Right renal pelvis (tissue), 4 donors: ENCODE results near the gene TSEN54. TPM values are rescaled to one million over a fixed set of nuclear protein-coding genes. Genes with fewer than 3 reads are reported as not detected.

Experiments used
- DNase-seq, 4 donors: peaks; one replicate each; pipeline ENCODE4 v3.0.0-alpha.2; 2013; ENCODE audit warnings: low read depth in 4 of 4, low spot score in 3 of 4, missing footprints in 1 of 4
- polyA plus RNA-seq, 4 donors: library from polyadenylated mRNA; unstranded; fragments of 120-200 nt; gene quantifications; one replicate each; pipeline ENCODE4 v1.2.1, GENCODE V29; 2013; ENCODE audit not compliant: insufficient read length in 4 of 4

The TSEN54 gene
- polyA plus RNA-seq, 4 donors = 38.9 to 49.2 (median 48.1) TPM

GRCh38 chr17:75502721-75503329, 13.5 kb upstream of the TSEN54 start:
- no peak for DNase-seq

DNA sequence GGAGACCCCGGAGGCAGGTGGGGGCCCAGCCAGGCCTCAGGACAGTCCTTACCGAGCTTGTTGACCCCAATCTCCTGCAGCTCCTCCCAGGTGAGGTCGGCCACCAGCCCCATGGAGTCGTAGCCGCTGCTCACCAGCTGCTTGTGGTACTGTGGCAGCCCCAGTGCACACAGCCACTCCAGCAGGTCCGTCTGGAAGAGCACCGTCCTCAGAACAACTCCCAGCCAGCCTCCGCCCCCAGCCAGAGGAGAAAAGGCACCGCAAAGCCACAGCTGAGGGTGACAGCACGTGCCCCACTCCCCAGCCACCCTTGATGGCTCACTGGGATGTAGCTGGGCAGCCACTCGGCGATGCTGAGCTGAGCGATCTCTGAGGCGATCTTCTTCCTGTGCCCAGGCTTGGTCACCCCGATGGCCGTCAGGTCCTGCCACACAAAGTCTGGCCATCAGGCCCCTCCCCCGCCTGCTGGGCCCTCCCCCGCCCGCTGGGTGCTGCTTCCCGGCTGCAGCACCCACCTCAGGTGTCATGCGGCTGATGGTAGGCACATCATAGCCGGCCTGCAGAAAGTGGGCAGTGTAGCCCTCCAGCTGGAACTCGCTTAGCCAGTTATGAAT, 12.9 kb upstream of the TSEN54 start:
- DNase-seq = no peak

DNA sequence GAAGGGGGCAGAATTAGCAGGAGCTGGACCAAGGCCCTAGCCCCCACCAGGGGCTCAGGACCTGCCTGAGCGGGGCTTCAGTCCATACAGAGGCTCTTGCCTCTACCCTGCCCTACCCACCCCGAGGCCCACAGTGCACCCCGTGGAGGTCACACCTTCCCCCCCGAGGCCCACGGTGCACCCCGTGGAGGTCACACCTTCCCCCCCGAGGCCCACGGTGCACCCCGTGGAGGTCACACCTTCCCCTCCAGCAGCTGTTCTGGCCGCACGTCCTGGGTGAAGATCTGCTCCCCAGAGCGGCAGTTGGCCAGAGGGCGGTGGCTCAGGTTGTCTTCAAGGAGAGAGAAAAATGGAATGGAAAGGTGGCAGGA, 12.4 kb upstream of the TSEN54 start:
- no peak for DNase-seq

- no peak for DNase-seq
Measured at GRCh38 chr17:75504347-75505151, 11.8 kb upstream of the TSEN54 start.

DNA sequence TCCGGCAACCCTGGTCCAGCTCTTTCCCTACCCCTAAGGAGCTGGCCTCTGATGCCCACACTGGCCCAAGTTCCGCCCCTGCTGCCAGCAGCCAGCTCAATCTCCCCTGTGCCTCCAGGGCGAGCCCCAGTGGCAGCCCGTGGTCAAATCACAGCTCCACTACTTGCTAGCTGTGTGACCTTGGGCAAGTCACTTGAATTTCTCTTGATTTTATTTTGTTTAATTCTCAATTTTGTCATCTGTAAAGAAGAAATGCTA, 11.2 kb upstream of the TSEN54 start:
- DNase-seq = no peak

GRCh38 chr17:75505640-75506039, 10.7 kb upstream of the TSEN54 start:
- DNase-seq = no peak

DNA sequence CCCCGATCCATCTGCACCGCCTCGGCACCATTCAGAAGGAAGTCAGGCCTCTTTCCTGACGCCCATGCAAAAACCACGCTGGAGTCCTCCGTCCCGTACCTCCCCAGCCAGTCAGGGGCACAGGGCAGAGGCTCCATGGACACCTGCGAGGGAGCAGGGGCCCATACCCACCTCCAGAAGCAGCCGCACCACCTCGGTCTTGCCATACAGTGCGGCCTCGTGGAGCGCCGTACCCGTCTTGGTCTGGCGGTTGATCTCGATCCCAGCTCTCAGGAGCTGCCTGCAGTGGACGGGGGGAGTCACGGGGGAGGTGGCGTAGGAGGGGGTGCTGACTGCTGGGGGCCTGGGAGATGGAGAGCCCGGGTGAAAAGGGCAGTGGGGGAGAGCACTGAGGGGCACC, 10.2 kb upstream of the TSEN54 start:
- no peak for DNase-seq

DNA sequence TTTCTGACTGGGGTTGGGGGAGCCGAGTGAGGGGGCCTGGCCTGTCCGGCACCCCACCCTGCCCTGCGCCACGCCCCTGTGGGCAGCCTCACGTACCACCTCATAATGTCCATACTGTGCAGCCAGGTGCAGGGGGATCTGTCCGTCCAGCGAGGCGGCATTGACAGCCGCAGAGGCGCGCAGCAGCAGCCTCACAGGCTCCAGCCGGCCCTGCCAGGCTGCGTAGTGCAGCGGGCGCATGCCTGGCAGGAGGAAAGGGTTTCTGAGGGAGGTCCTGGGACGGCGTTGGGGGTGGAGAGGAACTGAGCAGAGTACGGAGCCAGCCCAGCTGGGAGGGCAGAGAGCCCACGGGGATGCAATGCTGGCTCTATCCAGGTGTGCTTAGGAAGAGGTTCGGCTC, 9.4 kb upstream of the TSEN54 start:
- no peak for DNase-seq

GRCh38 chr17:75507733-75508719, 8.3 kb upstream of the TSEN54 start:
- DNase-seq = no peak

DNA sequence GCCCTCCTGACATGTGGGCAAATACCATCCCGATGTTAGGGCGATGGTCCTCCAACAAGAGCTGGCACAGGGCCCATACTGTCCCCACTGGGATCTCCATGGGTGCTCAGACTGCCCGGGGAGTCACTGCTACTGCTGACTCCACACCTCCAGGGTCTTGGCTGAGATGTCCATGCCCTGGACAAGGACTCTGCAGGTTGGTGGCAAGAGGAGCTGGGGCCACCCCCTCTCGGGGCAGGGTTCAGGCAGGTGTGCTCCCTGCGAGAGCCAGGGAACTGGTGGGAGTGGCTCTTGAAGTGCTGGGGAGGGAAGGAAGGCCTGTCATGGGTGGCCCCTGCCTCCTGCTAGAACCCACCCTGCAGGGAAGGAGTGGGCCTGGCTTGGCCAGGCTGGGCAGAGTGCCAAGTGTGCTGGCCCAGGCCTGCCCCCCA, 7.4 kb upstream of the TSEN54 start:
- no peak for DNase-seq

DNA sequence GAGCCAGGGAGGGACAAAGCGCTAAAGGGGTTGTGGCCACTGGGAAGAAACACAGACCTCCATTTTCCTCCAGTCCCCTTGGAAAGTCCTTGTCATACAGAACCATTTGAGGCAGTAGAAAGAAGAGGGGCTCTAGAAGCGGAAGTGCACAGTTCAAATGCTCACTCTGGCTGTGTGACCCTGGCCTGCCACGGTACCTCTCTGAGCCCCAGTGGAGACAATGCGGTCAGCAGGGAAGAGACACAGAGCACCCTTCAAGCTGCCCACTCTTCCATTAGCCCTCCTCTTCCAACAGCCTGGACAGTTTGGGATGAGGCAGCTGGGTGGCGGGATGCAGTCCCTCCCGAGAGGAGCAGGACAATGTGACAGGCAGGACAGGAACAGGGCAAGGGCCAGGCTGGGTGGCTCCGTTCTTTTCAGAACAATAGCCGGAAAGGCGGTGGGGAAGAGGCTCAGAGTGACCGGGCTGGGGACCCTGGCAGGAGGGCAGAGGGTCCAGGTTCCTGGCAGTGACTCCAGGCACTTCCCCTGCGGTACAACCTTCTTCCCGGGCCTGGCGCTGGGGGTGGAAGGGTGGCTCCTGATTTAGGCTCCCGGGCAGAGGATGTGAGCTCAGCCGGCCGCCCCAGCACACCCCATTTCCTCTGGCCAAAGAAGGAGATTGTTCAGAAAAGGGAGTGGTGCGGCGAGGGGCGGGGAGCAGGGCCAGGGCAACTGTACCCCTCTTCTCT, 6.6 kb upstream of the TSEN54 start:
- DNase-seq = no peak

GRCh38 chr17:75511270-75511609, 5.1 kb upstream of the TSEN54 start:
- no peak for DNase-seq

DNA sequence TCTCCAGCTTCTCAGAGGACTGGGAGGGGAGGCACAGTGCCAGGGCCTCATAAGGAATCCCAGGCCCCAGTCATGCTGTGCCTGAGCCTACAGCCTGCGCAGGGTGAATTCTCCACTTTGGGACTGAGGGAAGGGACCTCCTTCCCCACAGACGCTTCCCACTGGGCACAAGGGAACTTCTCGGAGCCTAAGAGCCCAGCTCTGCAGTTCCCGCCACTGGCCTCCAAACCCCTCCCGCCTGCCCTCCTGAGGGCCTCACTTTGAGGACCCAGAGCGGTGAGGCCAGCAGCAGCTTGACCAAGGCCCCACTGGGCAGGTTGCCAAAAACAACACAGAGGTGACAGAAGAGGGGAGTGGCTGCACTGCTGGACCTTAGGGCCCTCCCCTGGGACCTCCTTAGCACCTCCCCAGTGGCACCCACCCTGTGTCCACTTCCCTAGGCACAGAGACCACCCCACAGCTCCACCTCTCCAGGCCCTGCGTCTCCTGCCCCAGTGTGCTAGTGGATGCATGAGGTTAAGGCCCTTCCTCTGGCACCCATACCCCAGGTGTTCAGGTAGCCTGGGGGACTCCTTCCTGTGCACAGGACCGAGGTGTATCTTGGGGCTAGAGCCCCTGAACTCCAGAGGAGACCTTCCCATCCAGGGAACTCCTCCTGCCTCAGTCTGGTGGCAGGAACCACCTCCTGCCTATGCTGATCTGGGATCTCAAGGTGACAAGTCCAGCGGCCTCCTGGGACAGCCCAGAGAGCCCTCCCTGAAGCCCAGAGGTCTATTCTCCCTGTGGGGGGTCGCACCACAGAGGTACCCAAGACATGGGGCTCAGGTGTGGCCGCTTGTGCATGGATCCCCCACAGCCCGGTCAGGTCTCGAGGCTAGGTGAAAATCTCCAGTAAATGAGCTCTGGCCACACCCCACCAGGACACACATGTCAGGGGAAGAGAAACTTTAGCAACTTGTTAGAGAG, 4.4 kb upstream of the TSEN54 start:
- no peak for DNase-seq

DNA sequence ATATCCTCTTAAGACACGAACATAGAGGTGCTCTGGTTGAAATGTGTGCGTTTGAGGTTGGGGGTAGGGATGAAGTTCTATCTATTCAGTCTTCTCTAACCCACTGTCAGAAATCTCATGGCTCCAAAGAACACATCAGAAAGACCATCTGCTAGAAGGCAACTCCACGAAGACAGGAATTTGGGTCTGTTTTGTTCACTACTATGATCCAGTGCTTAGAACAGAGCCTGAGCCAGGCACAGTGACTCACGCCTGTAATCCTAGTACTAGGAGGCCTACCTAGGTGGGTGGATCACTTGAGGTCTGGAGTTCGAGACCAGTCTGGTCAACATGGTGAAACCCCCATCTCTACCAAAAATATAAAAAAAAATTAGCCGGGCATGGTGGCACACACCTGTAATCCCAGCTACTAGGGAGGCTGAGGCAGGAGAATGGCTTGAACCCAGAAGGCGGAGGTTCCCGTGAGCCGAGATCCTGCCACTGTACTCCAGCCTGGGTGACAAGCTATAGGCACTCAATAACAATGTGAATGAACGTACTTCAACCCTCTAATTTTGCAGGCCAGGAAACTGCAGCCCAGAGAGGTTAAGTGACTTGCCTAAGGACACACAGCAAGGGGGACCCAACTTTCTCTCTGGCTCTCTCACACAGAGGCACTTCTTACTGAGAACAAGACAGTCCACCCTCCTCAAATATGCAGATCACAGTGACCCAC, 3.2 kb upstream of the TSEN54 start:
- no peak for DNase-seq

- DNase-seq = no peak
Measured at GRCh38 chr17:75513641-75514000, 2.7 kb upstream of the TSEN54 start.

- no peak for DNase-seq
Measured at GRCh38 chr17:75514299-75514918, 1.9 kb upstream of the TSEN54 start.

GRCh38 chr17:75514919-75515495, 1.3 kb upstream of the TSEN54 start:
- DNase-seq = no peak
